Fibroblast of skin of abdomen (primary cell): ENCODE measurements around the gene IL36G.

Source experiments
- DNase-seq: peaks from one replicate; pipeline ENCODE4 v3.0.0-alpha.2; 2013

Gene IL36G

DNA sequence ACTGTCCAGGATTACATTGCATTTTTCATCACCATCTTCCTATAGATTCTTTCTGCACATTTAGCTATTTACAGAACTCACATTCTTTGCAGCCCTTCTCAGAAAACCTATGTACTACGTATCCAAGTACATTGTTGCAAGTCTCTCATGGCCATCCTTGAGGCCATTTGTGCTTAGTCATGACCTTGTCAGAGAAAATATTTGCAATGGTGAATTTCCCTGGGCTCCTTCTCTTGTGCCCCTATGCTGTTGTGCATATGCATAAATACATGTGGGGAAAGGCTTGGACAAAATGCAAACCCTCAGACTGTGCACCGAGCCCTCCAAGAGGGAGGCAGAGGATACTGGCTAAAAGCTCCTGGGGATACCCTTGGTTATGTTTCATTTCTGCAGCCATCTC lies 47.0 kb downstream of the IL36G start:
- no peak for DNase-seq

DNA sequence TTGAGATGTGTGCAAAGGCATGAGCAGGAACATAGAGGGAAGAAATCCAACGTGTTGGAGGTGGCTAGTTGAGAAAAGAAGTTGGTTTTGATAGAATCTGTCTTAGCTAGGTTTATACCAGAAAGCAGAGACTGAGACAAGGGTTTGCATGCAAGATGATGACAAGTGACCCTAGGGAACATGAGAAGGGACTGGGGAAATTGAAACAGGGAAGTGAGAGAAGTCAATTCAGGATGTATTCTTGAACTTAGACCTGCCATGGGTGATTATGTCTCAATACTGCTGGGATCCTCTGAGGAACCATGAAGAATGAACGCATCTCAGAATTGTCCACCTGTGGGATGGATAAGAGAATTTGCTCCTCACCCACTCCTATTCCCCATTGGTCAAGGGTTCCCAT lies 47.9 kb downstream of the IL36G start:
- DNase-seq: no peak

DNA sequence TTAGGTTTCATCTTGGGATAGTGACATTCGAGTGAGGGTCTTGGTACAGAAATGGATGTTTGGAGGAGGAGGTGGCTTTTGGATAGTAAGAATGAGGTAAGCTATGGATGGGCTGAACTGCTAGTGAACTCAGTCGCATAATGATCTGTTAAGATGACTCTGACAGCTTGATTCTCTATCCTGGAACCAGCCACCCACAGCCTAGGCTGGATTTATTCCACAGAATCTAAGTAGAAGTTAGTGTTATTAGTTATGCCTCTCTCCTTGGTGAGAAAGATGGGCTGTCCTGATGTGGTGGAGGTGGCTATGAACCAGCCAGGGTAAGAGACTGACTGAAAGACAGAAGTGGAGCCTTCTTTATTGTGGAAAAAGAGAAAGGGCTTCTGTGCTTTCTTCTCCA lies 49.9 kb downstream of the IL36G start:
- DNase-seq: no peak

DNA sequence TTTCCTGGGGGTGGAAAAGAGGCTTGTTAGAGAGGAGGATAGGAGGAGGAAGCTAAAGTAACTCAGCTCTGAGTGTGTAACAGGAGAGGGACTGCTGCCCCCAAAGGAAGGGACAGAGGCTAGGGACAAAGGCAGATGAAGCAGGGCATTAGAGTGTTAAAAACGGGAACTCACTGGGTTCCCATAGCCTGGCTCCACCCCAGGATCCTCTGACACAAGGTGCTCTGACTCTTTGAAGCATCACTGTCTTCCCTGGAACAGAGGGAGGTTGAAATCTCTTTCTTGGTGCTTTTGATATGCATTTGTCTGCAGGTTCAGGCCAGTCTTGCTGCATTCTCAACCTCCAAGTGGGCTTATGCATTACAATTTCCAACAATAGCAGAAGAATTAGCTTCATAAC lies 50.3 kb downstream of the IL36G start:
- no peak for DNase-seq

DNA sequence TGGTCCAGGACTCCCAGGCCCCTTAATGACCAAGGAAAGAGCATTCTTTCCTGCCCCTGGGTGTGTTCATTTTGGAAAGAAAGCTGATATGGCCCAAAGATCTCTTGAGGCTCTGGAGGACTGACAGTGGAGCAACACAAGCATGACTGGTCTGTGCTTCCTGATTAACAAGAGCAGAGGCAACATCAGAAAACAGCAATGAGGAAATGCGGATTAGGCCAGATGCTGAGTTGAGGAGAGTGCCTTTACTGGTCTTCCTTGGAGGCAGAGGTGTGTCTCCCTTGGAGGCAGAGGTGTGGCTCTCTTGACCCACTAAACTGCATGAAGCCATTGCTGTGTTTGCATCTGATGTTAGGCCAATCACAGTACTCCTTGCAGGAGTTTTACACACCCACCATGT lies 54.9 kb downstream of the IL36G start:
- no peak for DNase-seq

DNA sequence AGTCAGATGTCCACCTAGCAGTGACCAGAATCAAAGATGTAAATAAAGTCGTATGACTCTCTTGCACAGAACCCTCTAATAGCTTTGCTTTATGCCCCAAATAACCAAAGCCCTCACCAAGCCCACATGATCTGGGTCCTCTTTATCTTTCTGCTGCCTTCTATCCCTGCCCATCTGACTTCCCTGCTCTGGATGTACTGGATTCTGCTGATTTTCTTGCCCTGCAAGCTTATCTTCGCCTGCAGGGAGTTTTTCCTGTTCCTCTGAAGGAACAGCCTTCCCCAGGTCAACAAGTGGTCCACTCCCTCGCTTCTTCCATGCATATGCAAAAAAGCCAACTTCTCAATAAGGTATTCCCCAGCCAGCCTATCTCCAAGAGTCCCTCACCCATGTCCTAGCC lies 56.2 kb downstream of the IL36G start:
- DNase-seq: no peak
